Hematopoietic multipotent progenitor cell treated with erythropoietin and hydrocortisone succinate and interleukin-3 and kit ligand, for 6 days (in vitro differentiated cells): Measurements from ENCODE around the gene EHMT1.
"Not testable (repeated sequence)": the region's sequence is repeated elsewhere in the genome, so short reads cannot be mapped to it uniquely, and the experiment has no call there.

ENCODE experiments used
- DNase-seq: peaks from one replicate; pipeline ENCODE4 v3.0.0-alpha.2; 2015

The EHMT1 gene

DNA sequence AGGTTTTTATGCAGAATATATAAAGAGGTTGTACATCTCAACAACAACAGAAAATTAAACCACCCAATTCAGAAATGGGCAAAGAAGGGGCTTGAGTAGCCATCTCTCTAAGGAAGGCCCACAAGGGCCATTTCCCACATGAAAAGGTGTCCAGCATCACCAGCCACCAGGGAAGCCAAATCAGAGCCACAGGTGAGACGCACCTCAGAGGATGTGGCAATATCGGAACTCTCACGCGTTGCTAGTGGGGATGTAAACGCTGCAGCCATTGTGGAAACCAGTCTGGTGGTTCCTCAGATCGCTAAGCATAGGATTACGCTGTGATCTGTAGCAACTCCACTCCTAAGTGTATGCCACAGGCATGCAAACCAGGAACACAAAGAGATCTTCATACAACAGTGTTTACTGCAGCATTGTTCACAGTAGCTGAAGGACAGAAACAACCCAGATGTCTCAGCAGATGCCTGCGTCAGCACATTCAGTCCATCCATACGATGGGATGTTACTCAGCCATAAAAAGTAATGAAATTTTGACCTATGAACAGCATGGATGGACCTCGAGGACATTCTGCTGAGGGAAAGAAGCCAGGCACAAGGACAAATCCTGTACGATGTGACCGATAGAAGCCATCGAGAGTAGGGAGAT, 174.5 kb downstream of the EHMT1 start:
- DNase-seq: no peak

DNA sequence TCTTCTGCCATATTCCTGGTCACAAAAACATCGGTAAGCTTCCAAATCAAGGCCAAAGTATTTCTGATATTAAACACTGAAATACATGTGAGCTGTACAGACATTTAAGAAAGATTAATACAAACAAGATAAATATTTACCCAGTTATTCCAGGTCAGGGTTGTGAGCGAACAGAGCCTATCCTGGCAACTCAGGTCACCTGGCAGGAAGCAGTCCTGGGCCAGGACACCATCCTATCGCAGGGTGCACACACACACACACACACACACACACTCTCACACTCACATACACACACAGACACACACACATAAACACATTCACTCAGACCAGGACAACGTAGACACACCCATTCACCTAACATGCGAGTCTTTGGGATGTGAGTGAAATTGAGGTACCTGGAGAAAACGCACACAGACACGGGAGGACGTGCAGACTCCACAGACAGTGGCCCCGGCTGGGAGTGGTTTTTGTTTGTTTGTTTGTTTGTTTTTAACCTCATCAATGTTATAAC, 176.4 kb downstream of the EHMT1 start:
- DNase-seq: no peak

DNA sequence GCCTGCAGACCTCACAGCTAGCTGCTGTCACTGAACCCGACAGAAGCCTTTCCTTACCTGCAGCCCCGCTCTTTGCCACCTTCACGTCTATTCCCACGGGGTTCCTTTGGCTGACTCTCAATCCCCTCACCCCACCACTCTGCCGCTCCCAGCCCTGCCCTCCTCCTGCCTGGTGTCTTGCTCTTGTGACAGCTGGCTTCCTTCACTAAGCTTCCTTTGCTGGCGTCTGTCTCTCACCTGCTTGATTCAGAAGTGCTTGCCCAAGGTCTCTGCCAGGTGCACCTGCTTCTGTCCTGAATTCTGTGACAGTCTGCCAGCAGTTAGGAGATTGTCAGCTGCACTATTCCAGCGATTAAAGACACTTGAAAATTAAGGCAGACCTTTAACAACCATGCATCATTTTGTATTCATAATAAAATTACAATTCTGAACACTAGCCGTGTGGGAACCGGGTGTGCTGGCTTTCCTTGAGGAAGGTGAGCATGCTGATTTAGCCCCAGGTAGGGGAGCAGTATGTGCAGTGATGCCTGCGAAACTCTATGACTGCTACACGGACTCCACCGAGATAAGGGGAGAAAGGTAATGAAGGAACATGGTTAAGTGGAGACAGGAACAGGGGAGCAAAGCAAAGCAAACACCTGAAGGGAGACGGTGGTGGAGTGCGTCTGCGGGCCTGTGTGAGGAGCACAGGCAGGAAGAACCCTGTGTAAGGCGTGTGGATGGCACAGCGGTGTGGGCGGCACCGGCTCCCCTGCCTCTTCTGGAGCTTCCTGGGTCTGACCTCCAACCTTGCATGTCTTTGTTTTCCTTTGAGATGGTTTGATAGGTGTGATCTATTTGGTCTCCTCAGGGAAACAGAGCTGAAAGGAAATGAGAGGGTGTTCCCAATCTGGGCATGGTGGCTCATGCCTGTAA, 178.7 kb downstream of the EHMT1 start:
- DNase-seq: no peak

DNA sequence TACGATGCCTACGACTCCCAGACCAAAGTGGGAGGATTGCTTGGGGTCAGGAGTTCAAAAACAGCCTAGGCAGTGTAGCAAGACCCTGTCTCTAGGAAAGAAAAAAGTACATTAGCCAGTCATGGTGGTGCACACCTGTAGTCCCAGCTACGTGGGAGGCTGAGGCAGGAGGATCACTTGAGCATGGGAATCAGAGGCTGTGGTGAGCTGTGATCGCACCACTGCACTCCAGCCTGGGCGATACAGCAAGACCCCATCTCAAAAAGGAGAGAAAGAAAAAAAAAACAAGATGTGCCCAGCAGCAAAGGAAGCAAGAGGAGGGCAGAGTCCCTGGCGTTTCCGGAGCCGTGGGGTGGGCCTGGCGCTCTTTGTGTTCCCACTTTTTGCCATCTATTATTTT, 179.3 kb downstream of the EHMT1 start:
- DNase-seq: no peak

DNA sequence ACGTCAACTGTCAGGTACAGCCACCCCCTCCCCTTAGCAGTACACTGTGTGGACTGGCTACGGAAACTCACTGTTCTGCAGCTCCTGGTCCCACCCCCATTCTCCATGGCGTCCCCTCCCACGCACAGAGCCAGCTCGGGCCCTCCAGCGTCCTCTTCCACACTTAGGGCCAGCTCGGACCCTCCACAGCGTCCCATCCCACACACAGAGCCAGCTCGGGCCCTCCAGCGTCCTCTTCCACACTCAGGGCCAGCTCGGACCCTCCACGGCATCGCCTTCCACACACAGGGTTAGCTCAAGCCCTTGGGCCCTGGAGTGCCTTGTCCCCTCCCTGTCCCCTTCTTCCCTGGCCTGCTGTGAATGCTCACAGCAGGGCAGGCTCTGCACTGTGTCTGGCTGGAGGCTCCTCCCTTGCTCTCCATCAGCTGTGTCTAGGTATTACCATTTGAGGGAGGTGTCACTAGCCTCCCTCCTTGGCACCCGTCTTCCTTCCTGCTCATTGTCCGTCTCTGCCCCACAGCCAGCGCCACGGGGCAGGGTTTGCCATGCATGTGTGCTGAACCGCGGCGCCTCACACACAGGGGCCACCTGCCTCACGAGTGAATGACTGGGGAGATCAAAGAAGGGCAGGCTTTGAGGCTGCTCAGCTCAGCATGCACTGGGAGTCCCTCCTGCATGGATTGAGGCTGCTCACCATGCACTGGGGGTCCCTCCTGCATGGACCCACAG, 180.3 kb downstream of the EHMT1 start:
- no peak for DNase-seq

DNA sequence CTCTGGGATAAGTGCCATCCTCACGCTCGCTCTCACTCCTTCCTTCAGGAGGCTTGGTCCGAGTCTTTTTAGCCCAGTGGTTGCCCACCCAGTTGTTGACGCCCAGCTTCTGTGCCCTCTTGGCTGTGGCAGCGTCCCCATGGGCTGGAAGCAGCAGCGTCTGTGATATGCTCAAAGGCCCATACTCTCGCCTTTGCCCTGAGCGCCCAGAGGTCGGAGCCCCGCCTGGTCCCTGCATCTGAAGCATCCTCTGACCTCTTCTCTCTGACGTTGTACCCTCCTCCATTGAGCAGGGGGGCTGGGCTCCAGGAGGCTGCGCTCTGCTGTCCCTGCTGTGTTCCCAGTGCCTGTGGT, 180.8 kb downstream of the EHMT1 start:
- DNase-seq: no peak

DNA sequence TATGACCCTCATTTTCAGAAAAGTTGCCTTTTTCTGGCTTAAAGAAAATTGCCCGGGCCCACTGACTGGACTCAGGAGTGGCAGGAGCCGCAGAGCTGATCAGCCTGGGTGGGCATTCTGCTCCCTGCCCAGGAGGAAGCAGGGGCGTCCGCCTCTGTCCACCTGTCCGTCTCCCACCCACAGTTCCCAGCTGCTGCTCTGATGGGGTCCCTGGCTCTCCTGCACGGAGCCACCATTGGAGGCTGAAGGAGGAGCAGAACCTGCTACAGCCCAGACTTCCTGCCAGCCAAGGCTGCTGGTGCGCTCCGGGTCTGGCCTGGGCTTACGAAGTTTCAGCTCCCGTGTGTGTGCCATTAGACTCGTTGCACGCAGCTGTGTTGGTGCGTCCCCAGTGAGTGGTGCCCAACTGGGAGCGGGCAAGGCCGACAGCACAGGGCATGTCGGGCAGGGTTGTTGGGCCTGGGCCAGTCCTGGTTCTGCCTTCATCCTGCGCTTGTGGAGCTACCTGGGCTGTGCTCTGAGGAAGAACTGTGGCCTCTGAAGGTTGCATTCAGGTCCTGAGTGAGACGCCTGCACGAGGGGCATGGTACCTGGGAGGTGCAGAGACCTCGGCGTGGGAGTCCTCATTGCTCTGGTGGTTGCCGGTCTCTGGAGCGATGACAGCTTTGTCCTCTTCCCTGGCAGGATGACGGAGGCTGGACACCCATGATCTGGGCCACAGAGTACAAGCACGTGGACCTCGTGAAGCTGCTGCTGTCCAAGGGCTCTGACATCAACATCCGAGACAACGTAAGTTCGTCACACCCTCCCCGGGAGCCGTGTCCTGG, 181.6 kb downstream of the EHMT1 start:
- DNase-seq: no peak

DNA sequence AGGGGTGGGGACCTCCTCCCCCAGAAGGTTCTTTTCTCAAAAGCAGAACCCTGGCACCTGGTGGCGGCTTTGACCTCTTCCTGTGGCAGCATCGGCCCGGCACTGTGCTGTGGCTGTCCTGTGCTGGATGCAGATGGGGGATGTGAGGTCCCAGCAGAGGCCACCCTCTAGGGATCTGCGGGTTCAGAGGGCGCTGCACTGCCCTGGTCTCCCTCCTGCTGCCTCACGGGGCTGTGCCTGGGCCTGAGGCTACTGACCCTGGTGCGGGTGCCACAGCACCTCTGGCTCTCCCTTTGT, 182.2 kb downstream of the EHMT1 start:
- no peak for DNase-seq

DNA sequence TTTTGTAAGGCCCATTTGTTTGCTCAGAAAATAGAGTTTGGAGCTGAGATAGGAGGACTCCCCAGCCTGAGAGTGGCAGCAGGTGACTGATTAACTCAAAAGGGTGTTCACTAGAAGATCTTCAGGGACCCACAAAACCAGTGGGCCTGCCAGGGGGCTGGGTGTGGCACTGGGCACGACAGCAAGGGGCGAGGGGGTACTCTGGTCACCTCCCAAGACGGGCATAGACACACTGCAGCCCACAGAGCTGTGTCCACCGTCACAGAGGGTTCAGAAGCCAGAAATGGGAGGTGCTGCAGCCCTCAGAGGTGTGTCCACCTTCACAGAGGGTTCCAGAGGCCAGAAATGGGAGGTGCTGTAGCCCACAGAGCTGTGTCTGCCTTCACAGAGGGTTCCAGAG, 183.2 kb downstream of the EHMT1 start:
- DNase-seq: no peak

DNA sequence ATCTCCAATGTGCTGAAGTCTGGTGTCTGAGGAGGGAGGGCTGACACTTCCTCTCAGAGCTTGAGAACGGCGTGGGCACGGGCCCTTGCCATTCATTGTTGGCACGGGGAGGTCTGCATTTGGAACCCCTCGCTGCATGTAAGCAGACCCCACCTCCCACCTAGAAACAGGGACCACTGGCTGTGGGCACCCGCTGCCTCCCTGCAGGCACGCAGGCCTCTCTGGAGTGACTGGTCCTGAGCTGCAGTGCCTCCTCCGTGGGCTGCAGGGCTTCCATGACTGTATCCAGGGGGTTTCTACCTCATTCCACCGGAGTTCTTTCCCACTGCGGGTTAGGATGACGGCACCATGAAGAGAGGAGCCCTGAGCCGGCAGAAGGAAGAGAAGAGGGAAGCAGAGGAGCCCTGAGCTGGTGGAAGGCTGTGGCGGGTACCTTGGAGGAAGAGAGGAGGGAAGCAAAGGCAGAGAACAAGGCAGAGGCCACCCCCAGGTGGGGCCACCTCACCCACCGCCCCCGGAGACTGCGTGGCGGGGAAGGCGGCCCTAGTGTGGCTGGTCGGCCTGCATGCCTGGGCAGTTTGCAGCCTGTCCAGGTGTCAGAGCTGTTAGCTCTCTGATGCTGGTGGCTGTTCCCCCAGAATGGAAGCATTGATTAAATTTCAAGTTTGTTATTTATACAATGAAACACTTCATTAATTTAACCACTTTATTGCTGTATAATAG, 183.9 kb downstream of the EHMT1 start:
- DNase-seq: no peak

DNA sequence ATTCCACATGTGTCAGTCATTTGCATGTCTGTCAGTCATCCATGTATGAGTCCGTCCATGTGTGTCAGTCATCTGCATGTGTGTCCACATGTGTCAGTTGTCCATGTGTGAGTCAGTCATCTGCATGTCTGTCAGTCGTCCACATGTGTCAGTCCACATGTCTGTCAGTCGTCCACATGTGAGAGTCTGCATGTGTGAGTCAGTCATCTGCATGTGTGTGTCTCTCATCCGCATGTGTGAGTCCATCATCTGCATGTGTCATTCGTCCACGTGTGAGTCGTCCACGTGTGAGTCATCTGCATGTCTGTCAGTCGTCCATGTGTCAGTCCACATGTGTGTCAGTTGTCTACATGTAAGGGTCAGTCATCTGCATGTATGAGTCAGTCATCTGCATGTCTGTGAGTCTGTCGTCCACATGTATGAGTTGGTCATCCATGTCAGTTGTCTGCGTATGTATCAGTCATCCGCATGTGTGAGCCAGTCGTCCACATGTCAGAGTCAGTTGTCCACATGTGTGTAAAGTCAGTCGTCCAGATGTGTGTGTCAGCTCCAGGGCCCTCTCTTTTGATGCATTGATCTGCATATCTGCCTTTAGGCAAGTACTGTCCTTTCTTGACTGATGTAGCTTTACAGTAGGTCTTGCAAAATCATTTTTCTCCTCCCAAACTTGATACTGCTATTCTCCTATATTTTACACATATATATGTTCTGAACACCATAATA, 186.3 kb downstream of the EHMT1 start:
- DNase-seq: no peak

DNA sequence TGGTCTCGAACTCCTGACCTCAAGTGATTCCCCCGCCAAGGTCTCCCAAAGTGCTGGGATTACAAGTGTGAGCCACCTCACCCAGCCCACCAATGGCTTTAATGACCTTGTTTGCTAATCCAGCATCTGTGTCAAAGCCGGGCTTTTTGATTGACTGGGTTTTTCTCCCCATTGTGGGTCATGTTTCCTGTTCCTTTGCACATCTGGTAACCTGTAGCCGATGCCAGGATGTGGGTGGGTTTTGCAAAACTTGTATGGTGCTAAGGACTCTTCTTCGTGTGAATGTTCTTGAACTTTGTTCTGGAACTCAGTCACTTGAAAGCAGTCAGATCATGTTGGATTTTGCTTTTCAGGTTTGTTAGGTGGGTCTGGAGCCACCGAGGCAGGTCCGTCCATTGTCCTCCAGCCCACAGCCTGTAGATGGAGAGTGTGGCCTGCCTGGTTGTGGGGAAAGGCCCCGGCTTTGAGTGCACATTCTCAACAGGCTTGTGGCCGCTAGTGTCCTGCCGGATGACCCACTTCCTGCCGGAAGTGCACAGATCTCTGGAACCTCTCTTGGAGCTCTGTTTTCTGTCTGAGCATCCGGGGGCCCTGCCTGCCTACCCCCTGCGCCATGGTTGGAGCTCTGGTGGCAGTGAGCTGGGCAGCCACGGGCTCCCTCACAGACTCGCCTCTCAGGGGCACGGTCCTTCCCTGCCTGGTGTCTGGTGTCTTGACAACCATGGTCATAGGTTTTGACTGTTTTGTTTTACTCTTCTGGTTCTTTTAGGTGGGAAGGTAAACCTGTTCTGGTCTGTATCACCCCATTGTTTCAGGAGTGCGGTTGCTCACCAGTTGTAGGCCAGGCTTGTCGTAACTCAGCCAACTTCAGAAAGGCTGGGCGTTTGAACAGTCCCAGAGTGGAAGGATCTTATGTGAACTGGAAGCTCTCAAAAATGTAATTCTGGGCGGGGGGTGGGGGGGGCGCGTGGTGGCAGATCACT, 189.2 kb downstream of the EHMT1 start:
- no peak for DNase-seq

DNA sequence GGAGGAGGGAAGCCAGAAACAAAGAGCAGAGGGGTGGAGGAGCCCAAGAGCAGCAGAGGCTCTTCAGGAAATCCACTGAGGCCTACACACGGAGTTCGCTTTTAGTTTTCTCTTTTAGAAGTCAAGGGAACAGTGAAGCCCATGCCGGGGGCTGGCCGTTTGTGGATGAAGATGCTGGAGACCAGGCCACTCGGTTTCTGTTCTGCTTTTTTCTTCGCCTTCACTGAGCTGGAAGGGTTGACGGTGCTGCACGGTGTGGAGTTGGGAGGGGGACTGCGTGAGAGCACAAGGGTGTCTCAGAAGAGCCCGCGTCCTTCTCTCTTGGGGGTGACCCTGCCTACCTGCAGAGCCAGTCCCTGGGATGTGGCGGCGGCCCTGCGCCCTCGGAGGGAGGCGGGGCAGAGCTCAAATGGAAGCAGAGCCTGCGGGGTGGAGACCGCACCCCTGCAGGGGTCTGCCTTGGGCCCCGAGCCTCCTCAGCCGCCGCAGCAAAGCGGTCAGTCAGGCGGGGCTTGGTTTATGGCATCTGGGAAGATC, 190.3 kb downstream of the EHMT1 start:
- DNase-seq: no peak

DNA sequence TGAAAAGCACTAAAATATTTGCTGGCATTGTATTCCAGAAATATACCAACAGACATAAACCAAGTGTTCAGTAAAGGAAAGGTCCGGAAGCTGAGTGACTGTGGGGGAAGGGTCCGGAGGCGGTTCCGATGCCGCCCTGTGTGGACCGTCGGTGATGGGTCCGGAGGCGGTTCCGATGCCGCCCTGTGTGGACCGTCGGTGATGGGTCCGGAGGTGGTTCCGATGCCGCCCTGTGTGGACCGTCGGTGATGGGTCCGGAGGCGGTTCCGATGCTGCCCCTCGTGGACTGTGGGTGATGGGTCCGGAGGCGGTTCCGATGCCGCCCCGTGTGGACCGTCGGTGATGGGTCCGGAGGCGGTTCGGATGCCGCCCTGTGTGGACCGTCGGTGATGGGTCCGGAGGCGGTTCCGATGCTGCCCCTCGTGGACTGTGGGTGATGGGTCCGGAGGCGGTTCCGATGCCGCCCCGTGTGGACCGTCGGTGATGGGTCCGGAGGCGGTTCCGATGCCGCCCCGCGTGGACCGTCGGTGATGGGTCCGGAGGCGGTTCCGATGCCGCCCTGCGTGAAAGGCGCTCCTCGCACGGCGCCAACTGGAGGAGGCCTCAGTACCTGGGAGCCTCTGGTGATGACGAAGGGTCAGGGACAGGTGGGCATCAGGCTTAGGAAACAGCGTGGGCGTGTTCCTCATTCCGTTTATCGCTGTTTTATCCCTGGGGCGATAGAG, 191.1 kb downstream of the EHMT1 start:
- DNase-seq: not testable (repeated sequence)

DNA sequence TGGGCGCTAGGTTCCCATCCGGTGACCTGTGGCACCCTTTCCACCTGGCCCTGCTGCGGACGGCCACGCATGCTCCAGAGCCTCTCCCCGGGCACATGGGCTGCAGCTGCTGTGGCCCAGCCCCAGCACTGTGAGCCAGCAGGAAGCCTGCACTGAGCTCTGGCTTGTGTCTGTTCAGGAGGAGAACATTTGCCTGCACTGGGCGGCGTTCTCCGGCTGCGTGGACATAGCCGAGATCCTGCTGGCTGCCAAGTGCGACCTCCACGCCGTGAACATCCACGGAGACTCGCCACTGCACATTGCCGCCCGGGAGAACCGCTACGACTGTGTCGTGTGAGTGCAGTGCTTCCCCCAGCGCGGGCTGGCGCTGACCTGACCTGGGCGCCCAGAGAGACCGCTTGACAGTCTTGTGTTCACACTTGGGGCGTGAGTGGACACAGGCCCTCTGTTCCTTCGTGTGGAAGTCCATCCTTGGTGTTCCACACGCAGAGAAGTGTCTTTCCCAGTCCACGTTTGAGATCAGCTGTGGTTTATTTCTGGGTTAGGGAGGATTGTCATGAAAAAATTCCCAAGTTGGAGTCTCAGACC, 192.6 kb downstream of the EHMT1 start:
- no peak for DNase-seq

DNA sequence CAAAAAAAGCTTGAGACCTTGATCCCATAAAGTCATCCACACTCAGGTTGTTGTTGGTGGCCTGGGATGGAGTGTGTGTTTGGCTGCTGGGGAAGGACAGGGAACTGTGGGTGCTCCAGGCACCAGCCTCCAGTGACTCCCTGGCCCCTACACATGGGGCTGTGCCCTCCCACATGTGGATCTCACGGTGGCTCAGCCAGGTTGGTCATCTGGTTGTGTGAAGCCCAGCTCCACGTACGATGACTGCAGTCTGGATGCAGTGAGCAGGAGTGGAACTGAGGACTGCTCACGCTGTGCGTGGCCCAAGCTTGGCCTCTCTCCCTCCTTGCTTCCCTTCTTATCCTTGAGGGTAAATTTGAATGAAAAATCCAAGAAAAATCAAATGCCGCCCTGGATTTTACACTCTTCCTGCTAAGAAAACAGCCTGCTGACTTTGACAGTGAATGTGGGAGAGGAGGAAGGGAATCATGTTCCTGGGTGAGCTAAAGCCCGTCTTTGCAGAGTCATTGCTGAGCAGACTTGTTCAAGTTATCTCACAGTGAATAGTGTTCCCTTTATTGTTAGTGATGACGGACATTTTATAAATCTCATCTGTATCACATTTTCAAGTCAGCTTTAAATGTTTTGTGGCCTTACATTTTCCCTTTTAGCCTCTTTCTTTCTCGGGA, 193.7 kb downstream of the EHMT1 start:
- DNase-seq: no peak

DNA sequence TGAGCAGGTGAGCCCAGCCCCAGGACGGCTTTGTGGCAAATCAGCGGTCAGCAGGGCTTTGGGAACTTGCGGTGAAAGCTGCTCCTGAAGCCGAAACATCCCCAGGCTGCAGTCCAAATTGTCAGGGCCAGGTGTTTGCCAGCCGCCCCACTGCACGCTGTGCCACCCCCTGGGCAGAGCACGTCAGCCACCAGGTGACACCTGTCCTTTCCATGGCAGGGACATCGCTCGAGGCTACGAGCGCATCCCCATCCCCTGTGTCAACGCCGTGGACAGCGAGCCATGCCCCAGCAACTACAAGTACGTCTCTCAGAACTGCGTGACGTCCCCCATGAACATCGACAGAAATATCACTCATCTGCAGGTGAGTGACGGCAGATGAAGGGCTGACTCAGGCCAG, 194.4 kb downstream of the EHMT1 start:
- DNase-seq: no peak
